HepG2 (cell line): ENCODE results near the gene VWA7. TPM values are rescaled to one million over a fixed set of nuclear protein-coding genes. Genes with fewer than 3 reads are reported as not detected.
A peak's percentile ranks its signal among the peaks of the same experiment; 100 is the strongest.

Source experiments
- AGO2 ChIP-seq: fragments of 200-400 bp; formaldehyde crosslinking; optimal IDR thresholded peaks from 2 replicates; pipeline ENCODE3; 2017; ENCODE audit warnings: mild to moderate bottlenecking, low read depth, low read length, moderate library complexity
- ATF7-NPFF ChIP-seq: sonication (generic); formaldehyde crosslinking; IDR thresholded peaks from 2 replicates; pipeline ENCODE4 v1.8.1; 2023; ENCODE audit warnings: mild to moderate bottlenecking, low read depth, missing genetic modification reagents, moderate library complexity
- DNMT1 ChIP-seq: sonication (generic); formaldehyde crosslinking; IDR thresholded peaks from 2 replicates; pipeline ENCODE4 v1.5.1; 2020; ENCODE audit warnings: mild to moderate bottlenecking, missing genetic modification reagents
- ELK4 ChIP-seq: sonication (generic); formaldehyde crosslinking; IDR thresholded peaks from 2 replicates; pipeline ENCODE4 v1.9.0; 2021; ENCODE audit warnings: missing genetic modification reagents, borderline replicate concordance
- IKZF5 ChIP-seq: IDR thresholded peaks from 2 replicates; pipeline ENCODE4 v1.6.1; 2018; ENCODE audit warnings: missing genetic modification reagents, mild to moderate bottlenecking, missing compliant biosample characterization
- MEF2D ChIP-seq: sonication (generic); formaldehyde crosslinking; IDR thresholded peaks from 2 replicates; pipeline ENCODE4 v1.5.1; 2020; ENCODE audit warnings: mild to moderate bottlenecking, missing genetic modification reagents
- PAX8 ChIP-seq: sonication (generic); formaldehyde crosslinking; IDR thresholded peaks from 2 replicates; pipeline ENCODE4 v1.8.0; 2022; ENCODE audit warnings: mild to moderate bottlenecking, missing genetic modification reagents, borderline replicate concordance
- PREB ChIP-seq: sonication (generic); formaldehyde crosslinking; IDR thresholded peaks from 2 replicates; pipeline ENCODE4 v1.4.0; 2020; ENCODE audit warnings: missing genetic modification reagents
- REL ChIP-seq: sonication (generic); formaldehyde crosslinking; conservative IDR thresholded peaks from 2 replicates; pipeline ENCODE4 v1.8.0; 2022; ENCODE audit warnings: mild to moderate bottlenecking, missing genetic modification reagents, moderate library complexity
- SNAI1 ChIP-seq: sonication (generic); formaldehyde crosslinking; IDR thresholded peaks from 2 replicates; pipeline ENCODE4 v1.5.0; 2020; ENCODE audit warnings: mild to moderate bottlenecking, missing genetic modification reagents, borderline replicate concordance
- TGIF2 ChIP-seq: IDR thresholded peaks from 2 replicates; pipeline ENCODE4 v1.6.1; 2016; ENCODE audit warnings: control low read depth, missing compliant biosample characterization
- U2AF2 ChIP-seq: fragments of 200-400 bp; formaldehyde crosslinking; IDR thresholded peaks from 2 replicates; pipeline ENCODE4 v1.6.1; 2017; ENCODE audit warnings: low read depth, mild to moderate bottlenecking, low read length
- ZHX2 ChIP-seq, 2 experiments: sonication (generic) in 1 of 2; formaldehyde crosslinking in 1 of 2; IDR thresholded peaks; 2 replicates each; pipeline versions ENCODE4 v1.6.1 to v1.9.0; 2014 to 2022; ENCODE audit warnings: antibody characterized with exemption in 1 of 2, borderline replicate concordance in 1 of 2, inconsistent platforms in 1 of 2, low read depth in 1 of 2, missing genetic modification reagents in 1 of 2
- ZNF230 ChIP-seq: sonication (generic); formaldehyde crosslinking; IDR thresholded peaks from 2 replicates; pipeline ENCODE4 v1.4.0; 2020; ENCODE audit warnings: mild to moderate bottlenecking, missing genetic modification reagents
- ZNF280B ChIP-seq: sonication (generic); formaldehyde crosslinking; IDR thresholded peaks from 2 replicates; pipeline ENCODE4 v1.5.0; 2020; ENCODE audit warnings: missing genetic modification reagents, mild to moderate bottlenecking, borderline replicate concordance
- ZNF3 ChIP-seq: IDR thresholded peaks from 2 replicates; pipeline ENCODE4 v1.7.0; 2017; ENCODE audit warnings: inconsistent platforms
- ZNF772 ChIP-seq: sonication (generic); formaldehyde crosslinking; IDR thresholded peaks from 2 replicates; pipeline ENCODE4 v1.5.0; 2020; ENCODE audit warnings: mild to moderate bottlenecking, missing genetic modification reagents
- polyA plus RNA-seq, 8 experiments: library from polyadenylated mRNA; depleted of rRNA in 3 of 8; stranded (reverse) in 7 of 8; unstranded in 1 of 8; fragments of >200 nt; fragmentation: Illumina TruSeq in 4 of 8; extraction: Trizol in 4 of 8; gene quantifications; 2 replicates each; pipeline versions ENCODE4 v1.2.1 to v1.2.3, GENCODE V29; 2011 to 2016; ENCODE audit warnings: low read depth in 4 of 8, missing spikeins in 1 of 8, mixed read lengths in 1 of 8; ENCODE audit not compliant: insufficient read depth in 1 of 8
- total RNA-seq, 5 experiments: library from RNA; depleted of rRNA; stranded (reverse); fragments of >200 nt; fragmentation: Illumina TruSeq; extraction: Trizol; gene quantifications; 2 replicates each; pipeline ENCODE4 v1.2.3, GENCODE V29; 2016; ENCODE audit warnings: low read depth in 1 of 5

The VWA7 gene
- total and polyA plus RNA-seq, 2 of the 13 experiments (the other 11 are each of a cell fraction or from before 2014, with no cell fraction given), result 0.86 to 3.3 TPM

DNA sequence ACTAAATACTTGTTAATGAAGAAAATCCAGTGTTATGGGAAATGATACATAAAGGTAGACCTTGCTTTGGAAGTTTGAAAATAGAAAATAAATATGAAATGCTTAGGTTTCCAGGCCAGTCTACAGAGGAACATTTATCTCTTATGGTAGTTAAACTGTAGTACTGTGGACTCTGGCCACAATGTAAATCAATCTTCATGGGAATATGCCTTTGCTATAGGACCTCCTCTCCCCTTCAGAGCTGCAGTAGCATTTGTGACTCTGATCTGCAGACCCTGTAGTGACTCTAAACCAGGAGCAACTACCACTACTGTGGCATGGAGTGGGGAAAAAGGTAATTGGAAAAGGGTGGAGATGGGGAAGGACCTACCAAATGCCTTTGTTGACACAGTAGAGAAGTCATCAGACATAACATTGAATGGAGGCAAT lies 42.8 kb upstream of the VWA7 start (continued):
- no peak for TF ChIP-seq ATF7-NPFF (CRISPR knock-in tag)
- TF ChIP-seq U2AF2, result no peak
- TF ChIP-seq DNMT1 (CRISPR knock-in tag), result no peak
- TF ChIP-seq PREB, result no peak
- no peak for TF ChIP-seq ELK4
- TF ChIP-seq REL (CRISPR knock-in tag), result no peak
- no peak for TF ChIP-seq SNAI1
- no peak for TF ChIP-seq ZHX2 (IDR thresholded peaks at IDR 0.05; ENCODE audit: low read depth)
- TF ChIP-seq ZHX2 (CRISPR knock-in tag; IDR thresholded peaks at IDR 0.05; ENCODE audit: borderline replicate concordance), result 0 out of 2 replicates have a peak, but pooled peaks have one; percentile 16
- no peak for TF ChIP-seq ZNF280B
- TF ChIP-seq AGO2, result no peak
- no peak for TF ChIP-seq IKZF5 (CRISPR knock-in tag)
- TF ChIP-seq MEF2D, result no peak
- no peak for TF ChIP-seq ZNF230 (CRISPR knock-in tag)
- TF ChIP-seq ZNF3 (CRISPR knock-in tag), result no peak
- TF ChIP-seq TGIF2 (CRISPR knock-in tag), result no peak
- no peak for TF ChIP-seq ZNF772 (CRISPR knock-in tag)
- TF ChIP-seq PAX8 (CRISPR knock-in tag), result no peak
